GM12892 (cell line): Measurements from ENCODE around the gene TPCN1.

Experiments
- POLR2A ChIP-seq: IDR thresholded peaks from 2 replicates; pipeline ENCODE4 v1.6.1; 2011; ENCODE audit warnings: low read depth, low read length, control low read depth
- TAF1 ChIP-seq: IDR thresholded peaks from 2 replicates; pipeline ENCODE4 v1.6.1; 2011; ENCODE audit warnings: low read depth, mild to moderate bottlenecking, control low read depth, low read length, borderline replicate concordance

GRCh38 chr12:113292091-113292490, 70.8 kb downstream of the TPCN1 start:
- TF ChIP-seq POLR2A (no peak), TAF1 (no peak)
